GM19463 (cell line): ENCODE results near the gene HS6ST2.
"Not testable (repeated sequence)": the region's sequence is repeated elsewhere in the genome, so short reads cannot be mapped to it uniquely, and the experiment has no call there.

Experiments used
- ATAC-seq: cut with Tn5 transposase; IDR thresholded peaks from one replicate; pipeline ENCODE4 v1.9.1; 2021; ENCODE audit warnings: mild to moderate bottlenecking, moderate library complexity; ENCODE audit not compliant: unreplicated experiment

HS6ST2 gene

GRCh38 chrX:132945055-132945599 is 13.3 kb downstream of the HS6ST2 start:
- ATAC-seq: not testable (repeated sequence)

GRCh38 chrX:132940727-132941327 is 17.6 kb downstream of the HS6ST2 start:
- ATAC-seq: no peak

GRCh38 chrX:132933170-132933569 is 25.3 kb downstream of the HS6ST2 start:
- ATAC-seq: no peak

GRCh38 chrX:132924426-132924825 is 34.0 kb downstream of the HS6ST2 start:
- ATAC-seq: no peak

- no peak for ATAC-seq
Measured at GRCh38 chrX:132918523-132918922, 39.9 kb downstream of the HS6ST2 start.

- ATAC-seq: no peak
Measured at GRCh38 chrX:132916349-132916748, 42.1 kb downstream of the HS6ST2 start.

GRCh38 chrX:132909643-132910042 is 48.8 kb downstream of the HS6ST2 start:
- no peak for ATAC-seq

- ATAC-seq: no peak
Measured at GRCh38 chrX:132908891-132909290, 49.5 kb downstream of the HS6ST2 start.

- no peak for ATAC-seq
Measured at GRCh38 chrX:132900633-132901293, 57.7 kb downstream of the HS6ST2 start.

- no peak for ATAC-seq
Measured at GRCh38 chrX:132887569-132887968, 70.9 kb downstream of the HS6ST2 start.

- no peak for ATAC-seq
Measured at GRCh38 chrX:132883358-132883915, 75.0 kb downstream of the HS6ST2 start.

GRCh38 chrX:132880753-132881152 is 77.7 kb downstream of the HS6ST2 start:
- ATAC-seq: not testable (repeated sequence)

- no peak for ATAC-seq
Measured at GRCh38 chrX:132877954-132878536, 80.4 kb downstream of the HS6ST2 start.

GRCh38 chrX:132876523-132877338 is 81.7 kb downstream of the HS6ST2 start:
- ATAC-seq: no peak

- ATAC-seq: no peak
Measured at GRCh38 chrX:132875650-132876522, 82.5 kb downstream of the HS6ST2 start.

- ATAC-seq: no peak
Measured at GRCh38 chrX:132862562-132862961, 95.9 kb downstream of the HS6ST2 start.

- ATAC-seq: no peak
Measured at GRCh38 chrX:132861076-132861475, 97.4 kb downstream of the HS6ST2 start.

- ATAC-seq: no peak
Measured at GRCh38 chrX:132860200-132860599, 98.2 kb downstream of the HS6ST2 start.

GRCh38 chrX:132858018-132858417 is 100.4 kb downstream of the HS6ST2 start:
- no peak for ATAC-seq

- ATAC-seq: no peak
Measured at GRCh38 chrX:132855780-132856341, 102.6 kb downstream of the HS6ST2 start.
